Endothelial cell (in vitro differentiated cells): ENCODE data around the gene GFOD1. TPM values are rescaled to one million over a fixed set of nuclear protein-coding genes. Genes with fewer than 3 reads are reported as not detected.

Experiments
- DNase-seq: peaks from one replicate; pipeline ENCODE4 v3.0.0; 2021; ENCODE audit warnings: low spot score
- H3K27ac Mint-ChIP-seq: one replicate; pipeline ENCODE4 v1.8.0; 2021; ENCODE audit warnings: mixed read lengths, inconsistent platforms; ENCODE audit not compliant: unreplicated experiment
- H3K27me3 Mint-ChIP-seq: one replicate; pipeline ENCODE4 v1.8.0; 2021; ENCODE audit warnings: mild to moderate bottlenecking, moderate library complexity, mixed read lengths, inconsistent platforms; ENCODE audit not compliant: unreplicated experiment
- H3K36me3 Mint-ChIP-seq: one replicate; pipeline ENCODE4 v1.8.0; 2021; ENCODE audit warnings: mild to moderate bottlenecking, low read depth, mixed read lengths, inconsistent platforms; ENCODE audit not compliant: unreplicated experiment
- H3K4me1 Mint-ChIP-seq: one replicate; pipeline ENCODE4 v1.8.0; 2021; ENCODE audit warnings: mild to moderate bottlenecking, mixed read lengths, inconsistent platforms; ENCODE audit not compliant: unreplicated experiment
- H3K4me3 Mint-ChIP-seq: one replicate; pipeline ENCODE4 v1.8.0; 2021; ENCODE audit warnings: mild to moderate bottlenecking, mixed read lengths, inconsistent platforms; ENCODE audit not compliant: unreplicated experiment
- H3K9me3 Mint-ChIP-seq: one replicate; pipeline ENCODE4 v1.8.0; 2021; ENCODE audit warnings: mixed read lengths, inconsistent platforms; ENCODE audit not compliant: unreplicated experiment
- CTCF ChIP-seq: fragments of 200-600 bp; sonication (generic); IDR thresholded peaks from one replicate; pipeline ENCODE4 v1.5.0; 2021; ENCODE audit warnings: antibody characterized with exemption; ENCODE audit not compliant: unreplicated experiment
- total RNA-seq: library from RNA; stranded (reverse); fragmentation: NEBNext Ultra II Directional; extraction: Animal tissue kit (Norgen Biotek cat#: 25700); gene quantifications from one replicate; pipeline ENCODE4 v1.2.1, GENCODE V29; 2021; ENCODE audit not compliant: unreplicated experiment

GFOD1 gene
- total RNA-seq, 1 donor from 2014 or later: 47.6 TPM

- no peak for TF ChIP-seq CTCF
- Mint-ChIP-seq H3K4me1 (peaks cover 62% of the 10 kb centered on the region), H3K4me3 (no peak overlapping the region), H3K36me3 (peaks cover 29% of the 10 kb centered on the region), H3K27ac (no peak overlapping the region), H3K9me3 (no peaks in the 10 kb centered on the region), H3K27me3 (peaks cover 13% of the 10 kb centered on the region)
- DNase-seq: no peak
These were observed 128.1 kb downstream of the GFOD1 start for GRCh38 chr6:13359287-13359686.

- peaks cover 13% of the 10 kb centered on the region for H3K27me3 Mint-ChIP-seq
- TF ChIP-seq CTCF: no peak
- no peaks in the 10 kb centered on the region for H3K9me3 Mint-ChIP-seq
- no peak overlapping the region for H3K27ac Mint-ChIP-seq
- no peak for DNase-seq
- peaks cover 24% of the 10 kb centered on the region for H3K36me3 Mint-ChIP-seq
- peaks cover 70% of the 10 kb centered on the region for H3K4me1 Mint-ChIP-seq
- peak overlapping the region; percentile 32 for H3K4me3 Mint-ChIP-seq
These were observed 128.9 kb downstream of the GFOD1 start for GRCh38 chr6:13358511-13358910.

GRCh38 chr6:13357551-13358075 is 129.8 kb downstream of the GFOD1 start:
- H3K36me3 Mint-ChIP-seq: peaks cover 17% of the 10 kb centered on the region
- TF ChIP-seq CTCF: no peak
- peak overlapping the region; percentile 59 for H3K4me3 Mint-ChIP-seq
- no peak for DNase-seq
- no peaks in the 10 kb centered on the region for H3K9me3 Mint-ChIP-seq
- peak overlapping the region; percentile 81 for H3K27ac Mint-ChIP-seq
- H3K27me3 Mint-ChIP-seq: peaks cover 13% of the 10 kb centered on the region
- peaks cover 70% of the 10 kb centered on the region for H3K4me1 Mint-ChIP-seq

- DNase-seq: no peak
- Mint-ChIP-seq H3K27me3 (peaks cover 15% of the 10 kb centered on the region), H3K27ac (peak overlapping the region; percentile 93), H3K36me3 (peaks cover 16% of the 10 kb centered on the region), H3K4me3 (no peak overlapping the region), H3K4me1 (peaks cover 71% of the 10 kb centered on the region), H3K9me3 (no peaks in the 10 kb centered on the region)
- no peak for TF ChIP-seq CTCF
These were observed 131.2 kb downstream of the GFOD1 start for GRCh38 chr6:13355999-13356785.
